HepG2 (cell line): ENCODE data around the gene COLEC12. TPM values are rescaled to one million over a fixed set of nuclear protein-coding genes. Genes with fewer than 3 reads are reported as not detected.

Source experiments
- CEBPG ChIP-seq: IDR thresholded peaks from 2 replicates; pipeline ENCODE4 v1.6.1; 2016
- ELF3 ChIP-seq: IDR thresholded peaks from 2 replicates; pipeline ENCODE4 v1.6.1; 2016; ENCODE audit warnings: missing genetic modification reagents, missing compliant biosample characterization
- FOSL1 ChIP-seq: sonication (generic); formaldehyde crosslinking; IDR thresholded peaks from 2 replicates; pipeline ENCODE4 v1.9.0; 2021; ENCODE audit warnings: missing genetic modification reagents, borderline replicate concordance
- FOXC1 ChIP-seq: sonication (generic); formaldehyde crosslinking; IDR thresholded peaks from 2 replicates; pipeline ENCODE4 v1.8.0; 2022; ENCODE audit warnings: mild to moderate bottlenecking, missing genetic modification reagents, borderline replicate concordance
- FOXK1 ChIP-seq: sonication (generic); formaldehyde crosslinking; IDR thresholded peaks from 2 replicates; pipeline ENCODE4 v1.4.0; 2020; ENCODE audit warnings: low read depth, missing genetic modification reagents, borderline replicate concordance
- HDAC1 ChIP-seq: sonication (generic); formaldehyde crosslinking; IDR thresholded peaks from 2 replicates; pipeline ENCODE4 v1.5.1; 2020; ENCODE audit warnings: mild to moderate bottlenecking, missing genetic modification reagents
- HDAC2 ChIP-seq: sonication (generic); formaldehyde crosslinking; IDR thresholded peaks from 2 replicates; pipeline ENCODE4 v1.4.0; 2020; ENCODE audit warnings: missing genetic modification reagents
- HMG20A ChIP-seq: IDR thresholded peaks from 2 replicates; pipeline ENCODE4 v1.6.1; 2016; ENCODE audit warnings: borderline replicate concordance
- HMG20B ChIP-seq: conservative IDR thresholded peaks from 2 replicates; pipeline ENCODE4 v1.6.1; 2016; ENCODE audit warnings: missing genetic modification reagents, missing compliant biosample characterization
- HMGXB4 ChIP-seq, 2 experiments: sonication (generic) in 1 of 2; formaldehyde crosslinking in 1 of 2; IDR thresholded peaks; 2 replicates each; pipeline versions ENCODE4 v1.4.0 to v1.6.1; 2018 to 2020; ENCODE audit warnings: missing genetic modification reagents in 2 of 2, borderline replicate concordance in 1 of 2, low read depth in 1 of 2, mild to moderate bottlenecking in 1 of 2, missing biosample characterization in 1 of 2
- HOXA5 ChIP-seq: sonication (generic); formaldehyde crosslinking; IDR thresholded peaks from 2 replicates; pipeline ENCODE4 v1.4.0; 2020; ENCODE audit warnings: missing genetic modification reagents
- MED1 ChIP-seq: sonication (generic); formaldehyde crosslinking; IDR thresholded peaks from 2 replicates; pipeline ENCODE4 v1.4.0; 2020; ENCODE audit warnings: missing genetic modification reagents
- MEF2D ChIP-seq: sonication (generic); formaldehyde crosslinking; IDR thresholded peaks from 2 replicates; pipeline ENCODE4 v1.5.1; 2020; ENCODE audit warnings: mild to moderate bottlenecking, missing genetic modification reagents
- NCOA2 ChIP-seq: sonication (generic); formaldehyde crosslinking; IDR thresholded peaks from 2 replicates; pipeline ENCODE4 v1.8.0; 2022; ENCODE audit warnings: inconsistent platforms
- RCOR2 ChIP-seq: IDR thresholded peaks from 2 replicates; pipeline ENCODE4 v1.6.1; 2016; ENCODE audit warnings: missing biosample characterization, missing genetic modification reagents
- RXRB ChIP-seq: IDR thresholded peaks from 2 replicates; pipeline ENCODE4 v1.6.1; 2016; ENCODE audit warnings: borderline replicate concordance, missing genetic modification reagents, missing compliant biosample characterization
- SOX6 ChIP-seq, 2 experiments: fragments of 450-650 bp in 1 of 2; sonication (generic) in 1 of 2; formaldehyde crosslinking in 1 of 2; IDR thresholded peaks; 2 replicates each; pipeline versions ENCODE4 v1.4.0 to v1.6.1; 2017 to 2020; ENCODE audit warnings: antibody characterized with exemption in 1 of 2, mild to moderate bottlenecking in 1 of 2, missing genetic modification reagents in 1 of 2
- STAG1 ChIP-seq: sonication (generic); formaldehyde crosslinking; IDR thresholded peaks from 2 replicates; pipeline ENCODE4 v1.4.0; 2020; ENCODE audit warnings: missing genetic modification reagents
- TEAD3 ChIP-seq: optimal IDR thresholded peaks from 2 replicates; pipeline ENCODE3; 2016; ENCODE audit warnings: borderline replicate concordance
- TFAP4 ChIP-seq: sonication (generic); IDR thresholded peaks from 2 replicates; pipeline ENCODE4 v1.6.1; 2016; ENCODE audit warnings: low read depth, borderline replicate concordance
- YEATS2 ChIP-seq: sonication (generic); formaldehyde crosslinking; IDR thresholded peaks from 2 replicates; pipeline ENCODE4 v1.4.0; 2020; ENCODE audit warnings: missing genetic modification reagents, borderline replicate concordance
- ZMAT3 ChIP-seq: sonication (generic); formaldehyde crosslinking; conservative IDR thresholded peaks from 2 replicates; pipeline ENCODE4 v1.7.0; 2021; ENCODE audit warnings: missing genetic modification reagents
- ZNF331 ChIP-seq: sonication (generic); formaldehyde crosslinking; IDR thresholded peaks from 2 replicates; pipeline ENCODE4 v1.4.0; 2020; ENCODE audit warnings: missing genetic modification reagents
- ZNF614 ChIP-seq: IDR thresholded peaks from 2 replicates; pipeline ENCODE4 v1.6.1; 2018; ENCODE audit warnings: missing biosample characterization, missing genetic modification reagents, inconsistent platforms, borderline replicate concordance
- ZNF792 ChIP-seq: IDR thresholded peaks from 2 replicates; pipeline ENCODE4 v1.6.1; 2016
- polyA plus RNA-seq, 8 experiments: library from polyadenylated mRNA; depleted of rRNA in 3 of 8; stranded (reverse) in 7 of 8; unstranded in 1 of 8; fragments of >200 nt; fragmentation: Illumina TruSeq in 4 of 8; extraction: Trizol in 4 of 8; gene quantifications; 2 replicates each; pipeline versions ENCODE4 v1.2.1 to v1.2.3, GENCODE V29; 2011 to 2016; ENCODE audit warnings: low read depth in 4 of 8, missing spikeins in 1 of 8, mixed read lengths in 1 of 8; ENCODE audit not compliant: insufficient read depth in 1 of 8
- total RNA-seq, 5 experiments: library from RNA; depleted of rRNA; stranded (reverse); fragments of >200 nt; fragmentation: Illumina TruSeq; extraction: Trizol; gene quantifications; 2 replicates each; pipeline ENCODE4 v1.2.3, GENCODE V29; 2016; ENCODE audit warnings: low read depth in 1 of 5

The COLEC12 gene
- total and polyA plus RNA-seq, 2 of the 13 experiments (the other 11 are each of a cell fraction or from before 2014, with no cell fraction given): 0.02 to 0.11 TPM

- TF ChIP-seq RCOR2 (CRISPR knock-in tag) (peak; percentile 68; the same call in 1 of the 2 replicates), HMG20A (peak; percentile 89), MEF2D (CRISPR knock-in tag) (no peak), CEBPG (CRISPR knock-in tag) (peak; percentile 79), HMG20B (CRISPR knock-in tag) (peak; percentile 72; the same call in 1 of the 2 replicates), ZNF331 (peak; percentile 54; the same call in 1 of the 2 replicates), RXRB (peak; percentile 87), ZNF792 (CRISPR knock-in tag) (peak; percentile 57; the same call in 1 of the 2 replicates), HOXA5 (CRISPR knock-in tag) (no peak), MED1 (peak; percentile 68; the same call in 1 of the 2 replicates), TFAP4 (peak; percentile 77; the same call in 1 of the 2 replicates), FOSL1 (CRISPR knock-in tag) (peak; percentile 91), ZMAT3 (CRISPR knock-in tag) (no peak), ELF3 (0 out of 2 replicates have a peak, but pooled peaks have one; percentile 56), FOXC1 (no peak), SOX6 (IDR thresholded peaks at IDR 0.05) (no peak), SOX6 (CRISPR knock-in tag; IDR thresholded peaks at IDR 0.05) (peak; percentile 53; the same call in 1 of the 2 replicates), YEATS2 (no peak), NCOA2 (CRISPR knock-in tag) (peak; percentile 38; the same call in 1 of the 2 replicates), TEAD3 (CRISPR knock-in tag) (peak; percentile 77), FOXK1 (CRISPR knock-in tag) (peak; percentile 43; the same call in 1 of the 2 replicates), STAG1 (CRISPR knock-in tag) (0 out of 2 replicates have a peak, but pooled peaks have one; percentile 15), ZNF614 (CRISPR knock-in tag) (peak; percentile 65; the same call in 1 of the 2 replicates), HDAC2 (CRISPR knock-in tag) (peak; percentile 75; the same call in 1 of the 2 replicates), HDAC1 (CRISPR knock-in tag) (0 out of 2 replicates have a peak, but pooled peaks have one; percentile 27), HMGXB4 (CRISPR knock-in tag; IDR thresholded peaks at IDR 0.05; ENCODE audit: borderline replicate concordance in 1 of 2, low read depth in 1 of 2) (0 out of 4 replicates have a peak, but pooled peaks of 1 of the 2 experiments have one; percentile 48)
Observed at GRCh38 chr18:323253-323622, 177.3 kb downstream of the COLEC12 start (continued).
